Right lobe of liver (tissue), 6 donors: ENCODE results near the gene YTHDF2. TPM values are rescaled to one million over a fixed set of nuclear protein-coding genes. Genes with fewer than 3 reads are reported as not detected.
"Not testable (repeated sequence)": the region's sequence is repeated elsewhere in the genome, so short reads cannot be mapped to it uniquely, and the experiment has no call there.

Experiments
- ATAC-seq, 4 donors: fragments of 200-7000 bp; cut with Tn5 transposase; one replicate each; pipeline ENCODE4 v1.9.1; 2020; ENCODE audit warnings: mild to moderate bottlenecking in 4 of 4, moderate library complexity in 4 of 4
- DNase-seq, 3 donors: peaks; one replicate each; pipeline ENCODE4 v3.0.0-alpha.2; 2020
- H3K27ac ChIP-seq, 3 donors: fragments of 200-600 bp; one replicate each; pipeline ENCODE4 v1.8.0; 2022
- H3K27me3 ChIP-seq, 2 donors: fragments of 200-600 bp; one replicate each; pipeline ENCODE4 v1.8.0; 2022
- H3K36me3 ChIP-seq, 4 donors: fragments of 200-600 bp; sonication (generic) in 1 of 4; one replicate each; pipeline versions ENCODE4 v1.5.1 to v1.8.0; 2017 to 2022; ENCODE audit warnings: control low read depth in 1 of 4
- H3K4me1 ChIP-seq, 4 donors: fragments of 200-600 bp; sonication (generic) in 1 of 4; one replicate each; pipeline versions ENCODE4 v1.5.1 to v1.8.0; 2017 to 2022; ENCODE audit warnings: control low read depth in 1 of 4
- H3K4me3 ChIP-seq, 3 donors: fragments of 200-600 bp; one replicate each; pipeline ENCODE4 v1.8.0; 2022
- H3K9me3 ChIP-seq, 4 donors: fragments of 200-600 bp; sonication (generic) in 1 of 4; one replicate each; pipeline versions ENCODE4 v1.5.1 to v1.8.0; 2017 to 2022; ENCODE audit warnings: control low read depth in 1 of 4
- POLR2A ChIP-seq: fragments of 450-650 bp; IDR thresholded peaks from one replicate; pipeline ENCODE4 v1.6.1; 2017; ENCODE audit warnings: antibody characterized with exemption, mild to moderate bottlenecking
- WGBS: methylation state at CpG from one replicate; pipeline ENCODE4 v1.1.6; 2018; ENCODE audit warnings: low coverage, low lambda C conversion rate; ENCODE audit not compliant: insufficient coverage; ENCODE audit errors: missing lambda C conversion rate; 5-methylcytosine and 5-hydroxymethylcytosine counted together
- intact Hi-C, 2 donors: fragments of 100-400 bp; cut with DNase I; formaldehyde crosslinking; loops; one replicate each; pipeline versions ENCODE4 v1.11.2 to v1.14.1; 2022
- total RNA-seq, 6 experiments: library from RNA; depleted of rRNA in 2 of 6; stranded (reverse); fragments of >200 nt in 2 of 6; fragmentation: NEBNext Ultra II Directional in 3 of 6; extraction: Animal tissue kit (Norgen Biotek cat#: 25700) in 3 of 6; gene quantifications; one replicate each; pipeline versions ENCODE4 v1.1.0 to v1.2.4, GENCODE V29; 2016 to 2023
- TF ChIP-seq, protein P1 (sequence below), 4 donors: fragments of 200-600 bp in 3 of 4; fragments of 450-650 bp in 1 of 4; IDR thresholded peaks; one replicate each; pipeline versions ENCODE4 v1.5.1 to v1.8.0; 2016 to 2022; ENCODE audit warnings: antibody characterized with exemption in 4 of 4, mild to moderate bottlenecking in 2 of 4
- donor health status: DM: no; HTN: yes; CAD: no.
- donor health status: DM: no; HTN: no; CAD: no.
- donor health status: DM: no; HTN: no; CAD: no.
- donor health status: DM: no; HTN: yes; CAD: no.
- donor health status: DM: no; HTN: yes; CAD: no.

YTHDF2 gene
- total RNA-seq, 6 experiments from 2014 or later = 21.8 to 43.2 (median 31.7) TPM

- H3K36me3 ChIP-seq = no peaks in the 10 kb centered on the region
- WGBS = 60% methylated on average over 1 of the region's 12 CpGs
- H3K27me3 ChIP-seq = no peaks in the 10 kb centered on the region
- no peak overlapping the region for H3K4me3 ChIP-seq
- no peak for TF ChIP-seq POLR2A
- TF ChIP-seq, protein P1, sequence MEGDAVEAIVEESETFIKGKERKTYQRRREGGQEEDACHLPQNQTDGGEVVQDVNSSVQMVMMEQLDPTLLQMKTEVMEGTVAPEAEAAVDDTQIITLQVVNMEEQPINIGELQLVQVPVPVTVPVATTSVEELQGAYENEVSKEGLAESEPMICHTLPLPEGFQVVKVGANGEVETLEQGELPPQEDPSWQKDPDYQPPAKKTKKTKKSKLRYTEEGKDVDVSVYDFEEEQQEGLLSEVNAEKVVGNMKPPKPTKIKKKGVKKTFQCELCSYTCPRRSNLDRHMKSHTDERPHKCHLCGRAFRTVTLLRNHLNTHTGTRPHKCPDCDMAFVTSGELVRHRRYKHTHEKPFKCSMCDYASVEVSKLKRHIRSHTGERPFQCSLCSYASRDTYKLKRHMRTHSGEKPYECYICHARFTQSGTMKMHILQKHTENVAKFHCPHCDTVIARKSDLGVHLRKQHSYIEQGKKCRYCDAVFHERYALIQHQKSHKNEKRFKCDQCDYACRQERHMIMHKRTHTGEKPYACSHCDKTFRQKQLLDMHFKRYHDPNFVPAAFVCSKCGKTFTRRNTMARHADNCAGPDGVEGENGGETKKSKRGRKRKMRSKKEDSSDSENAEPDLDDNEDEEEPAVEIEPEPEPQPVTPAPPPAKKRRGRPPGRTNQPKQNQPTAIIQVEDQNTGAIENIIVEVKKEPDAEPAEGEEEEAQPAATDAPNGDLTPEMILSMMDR (IDR thresholded peaks at IDR 0.05) = no peak
- H3K4me1 ChIP-seq = peaks cover 0 to under 1% (median 0%) of the 10 kb centered on the region in 4 donors
- no peak overlapping the region for H3K27ac ChIP-seq
- DNase-seq = no peak
- ATAC-seq = no peak
- intact Hi-C loops = no loop called here
- H3K9me3 ChIP-seq = no peaks in the 10 kb centered on the region
Measured at GRCh38 chr1:28790377-28791035, 53.8 kb downstream of the YTHDF2 start.

DNA sequence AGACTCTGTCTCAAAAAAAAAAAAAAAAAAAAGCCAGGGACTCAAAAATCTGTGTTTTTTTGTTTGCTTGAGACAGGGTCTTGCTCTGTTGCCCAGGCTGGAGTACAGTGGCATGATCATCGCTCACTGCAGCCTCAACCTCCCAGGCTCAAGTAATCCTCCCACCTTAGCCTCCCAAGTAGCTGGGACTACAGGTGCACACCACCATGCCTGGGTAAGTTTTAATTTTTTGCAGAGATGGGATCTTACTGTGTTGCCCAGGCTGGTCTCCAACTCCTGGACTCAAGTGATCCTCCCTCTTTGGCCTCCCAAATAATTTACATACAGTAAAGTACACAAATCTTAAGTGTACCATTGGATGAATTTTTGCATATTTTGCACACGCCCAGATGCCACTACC lies 55.2 kb downstream of the YTHDF2 start:
- 50% methylated on average over 1 of the region's 2 CpGs for WGBS
- H3K4me3 ChIP-seq, H3K27me3 ChIP-seq, ATAC-seq, H3K9me3 ChIP-seq, H3K36me3 ChIP-seq, DNase-seq, H3K4me1 ChIP-seq, H3K27ac ChIP-seq, intact Hi-C loops: not testable (repeated sequence)

DNA sequence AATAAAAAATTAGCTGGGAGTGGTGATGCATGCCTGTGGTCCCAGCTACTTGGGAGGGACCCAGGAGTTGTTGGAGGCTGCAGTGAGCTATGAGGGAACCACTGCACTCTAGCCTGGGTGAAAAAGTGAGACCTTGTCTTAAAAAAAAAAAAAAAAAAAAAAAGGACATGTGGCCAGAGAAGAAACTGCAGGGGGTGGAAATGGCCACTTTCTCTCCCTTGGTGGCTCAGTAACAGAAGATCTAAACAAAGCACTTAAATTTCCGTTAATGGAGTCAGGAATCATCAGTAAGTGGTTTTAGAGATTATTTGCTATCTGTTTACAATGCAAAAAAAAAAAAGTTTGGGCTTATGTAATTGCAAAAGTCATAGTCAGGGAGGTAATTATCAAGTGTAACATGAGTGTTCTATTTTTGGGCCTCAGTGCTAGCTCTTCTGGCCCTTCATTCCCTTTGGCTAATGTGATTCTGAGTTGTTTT lies 55.9 kb downstream of the YTHDF2 start:
- H3K4me3 ChIP-seq = no peak overlapping the region
- ATAC-seq (no peak), DNase-seq (no peak)
- TF ChIP-seq POLR2A = no peak
- TF ChIP-seq, protein P1 (IDR thresholded peaks at IDR 0.05) = no peak
- H3K4me1 ChIP-seq = no peaks in the 10 kb centered on the region
- intact Hi-C loops = no loop called here
- WGBS = 75% methylated on average over 1 of the region's 1 CpG
- no peak overlapping the region for H3K27ac ChIP-seq
- H3K9me3 ChIP-seq = no peaks in the 10 kb centered on the region
- no peaks in the 10 kb centered on the region for H3K27me3 ChIP-seq
- H3K36me3 ChIP-seq = no peaks in the 10 kb centered on the region

DNA sequence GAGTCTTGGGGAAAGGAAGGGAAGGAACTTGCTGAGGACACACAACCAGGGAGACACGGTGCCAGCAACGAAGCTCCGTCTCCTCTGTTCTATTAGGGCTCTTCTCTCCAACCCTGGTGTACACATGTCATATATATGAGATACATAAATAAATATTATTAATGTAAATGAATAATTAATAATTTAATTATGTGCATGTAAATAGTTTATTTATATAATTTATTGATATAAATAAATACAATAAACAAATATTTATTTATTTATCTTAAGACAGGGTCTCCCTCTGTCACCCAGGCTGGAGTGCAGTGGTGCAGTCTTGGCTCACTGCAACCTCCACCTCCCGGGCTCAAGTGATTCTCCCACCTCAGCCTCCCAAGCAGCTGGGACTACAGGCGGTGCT lies 57.8 kb downstream of the YTHDF2 start:
- H3K36me3 ChIP-seq, ATAC-seq, H3K4me3 ChIP-seq, H3K27me3 ChIP-seq, intact Hi-C loops, H3K27ac ChIP-seq, DNase-seq, H3K4me1 ChIP-seq, H3K9me3 ChIP-seq: not testable (repeated sequence)
- WGBS = 91% methylated on average over 5 of the region's 5 CpGs

- Histone ChIP-seq H3K4me3 (no peak overlapping the region), H3K27me3 (no peaks in the 10 kb centered on the region), H3K9me3 (no peaks in the 10 kb centered on the region), H3K36me3 (no peaks in the 10 kb centered on the region), H3K27ac (no peak overlapping the region), H3K4me1 (no peaks in the 10 kb centered on the region)
- intact Hi-C loops = no loop called here
- 52% methylated on average over 14 of the region's 18 CpGs for WGBS
- DNase-seq (no peak), ATAC-seq (no peak)
- no peak for TF ChIP-seq POLR2A
- TF ChIP-seq, protein P1 (IDR thresholded peaks at IDR 0.05) = no peak
Measured at GRCh38 chr1:28796352-28797211, 59.8 kb downstream of the YTHDF2 start.
